ENCODE data around the gene TOMM22. TPM values are rescaled to one million over a fixed set of nuclear protein-coding genes. Genes with fewer than 3 reads are reported as not detected.

TOMM22 gene
- total RNA-seq, 4 donors from 2014 or later: 33.4 to 48.4 (median 40.0) TPM

DNA sequence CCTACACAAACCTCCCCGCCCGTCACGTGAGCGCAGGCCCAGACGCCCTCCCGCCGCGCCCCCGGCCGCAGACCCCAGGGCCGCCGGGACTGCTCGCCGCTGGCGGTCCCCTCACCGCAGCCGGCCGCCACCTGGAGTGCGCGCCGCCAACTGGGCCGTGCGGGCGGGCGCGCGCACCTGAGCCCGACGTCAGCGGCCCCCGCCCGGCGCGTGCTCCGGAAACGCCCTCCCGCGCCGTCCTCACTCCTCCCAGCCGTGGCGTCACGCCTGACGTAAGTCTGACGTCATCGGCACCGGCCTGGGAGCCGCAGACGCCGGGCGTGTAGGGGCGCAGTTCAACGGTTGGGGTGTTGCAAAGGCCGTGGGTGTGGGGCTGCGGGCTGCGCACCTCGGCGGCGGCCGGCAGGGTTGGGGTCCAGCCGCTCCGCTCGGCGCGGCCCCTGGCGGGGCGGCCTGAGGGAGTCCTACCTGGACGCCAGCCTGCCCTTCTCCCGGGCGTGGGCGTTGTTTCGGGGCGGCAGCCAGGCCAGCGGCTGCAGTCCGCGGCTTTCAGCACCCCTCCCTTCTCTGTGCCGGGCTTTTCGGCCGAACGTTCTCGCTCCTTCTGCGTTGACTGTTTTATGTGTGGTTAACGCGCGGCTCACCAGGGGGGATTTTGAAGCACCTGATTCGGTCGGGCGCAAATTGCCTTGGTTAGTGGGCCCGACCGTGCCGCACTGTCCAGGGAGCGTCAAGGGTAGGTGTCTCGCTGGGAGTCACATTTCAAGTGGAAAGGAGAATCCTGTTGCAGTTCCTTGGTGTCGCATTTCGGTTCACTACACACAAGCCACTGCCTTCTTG is 19.3 kb downstream of the TOMM22 start, which contains the start of gene JOSD1:
JOSD1 (minus strand) TSS at position 155 of the 840 bp plus-strand sequence. CDS start 956 bp downstream, outside the sequence.
- ATAC-seq (ENCODE audit: low FRiP score) (peak; percentile 56), DNase-seq (ENCODE audit: low spot score) (peak; percentile 95)
- TF ChIP-seq, protein P1, sequence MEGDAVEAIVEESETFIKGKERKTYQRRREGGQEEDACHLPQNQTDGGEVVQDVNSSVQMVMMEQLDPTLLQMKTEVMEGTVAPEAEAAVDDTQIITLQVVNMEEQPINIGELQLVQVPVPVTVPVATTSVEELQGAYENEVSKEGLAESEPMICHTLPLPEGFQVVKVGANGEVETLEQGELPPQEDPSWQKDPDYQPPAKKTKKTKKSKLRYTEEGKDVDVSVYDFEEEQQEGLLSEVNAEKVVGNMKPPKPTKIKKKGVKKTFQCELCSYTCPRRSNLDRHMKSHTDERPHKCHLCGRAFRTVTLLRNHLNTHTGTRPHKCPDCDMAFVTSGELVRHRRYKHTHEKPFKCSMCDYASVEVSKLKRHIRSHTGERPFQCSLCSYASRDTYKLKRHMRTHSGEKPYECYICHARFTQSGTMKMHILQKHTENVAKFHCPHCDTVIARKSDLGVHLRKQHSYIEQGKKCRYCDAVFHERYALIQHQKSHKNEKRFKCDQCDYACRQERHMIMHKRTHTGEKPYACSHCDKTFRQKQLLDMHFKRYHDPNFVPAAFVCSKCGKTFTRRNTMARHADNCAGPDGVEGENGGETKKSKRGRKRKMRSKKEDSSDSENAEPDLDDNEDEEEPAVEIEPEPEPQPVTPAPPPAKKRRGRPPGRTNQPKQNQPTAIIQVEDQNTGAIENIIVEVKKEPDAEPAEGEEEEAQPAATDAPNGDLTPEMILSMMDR (IDR thresholded peaks at IDR 0.05): no peak

DNA sequence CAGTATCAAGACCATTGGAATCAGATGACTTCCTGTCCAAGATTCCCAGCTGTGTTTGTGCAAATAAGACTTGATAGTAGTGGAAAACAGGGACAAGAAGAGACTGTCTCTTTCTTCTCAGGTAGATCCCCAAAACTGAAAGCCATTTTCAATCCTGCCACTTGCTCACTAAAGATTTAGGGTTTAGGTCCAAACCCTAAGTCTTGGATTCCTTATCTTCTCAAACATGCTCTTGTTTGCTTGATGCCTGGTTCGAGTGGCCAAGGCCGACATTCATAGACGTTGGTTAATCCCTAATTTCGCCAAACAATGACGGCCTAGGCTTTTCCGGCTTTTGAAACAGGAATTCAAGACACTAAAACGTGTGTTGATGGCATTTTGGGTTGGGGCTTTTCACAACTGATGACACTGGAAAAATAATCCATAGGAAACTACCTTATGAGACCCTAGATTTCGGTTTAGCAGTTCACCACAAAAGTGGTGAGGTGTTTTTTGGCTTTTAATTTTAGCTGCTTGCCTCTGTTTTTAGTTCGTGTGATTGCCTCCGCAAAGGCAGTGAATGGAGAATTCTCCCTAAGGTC is 23.0 kb downstream of the TOMM22 start:
- DNase-seq (ENCODE audit: low spot score) (no peak), ATAC-seq (ENCODE audit: low FRiP score) (no peak)
- TF ChIP-seq, protein P1 (IDR thresholded peaks at IDR 0.05): no peak

DNA sequence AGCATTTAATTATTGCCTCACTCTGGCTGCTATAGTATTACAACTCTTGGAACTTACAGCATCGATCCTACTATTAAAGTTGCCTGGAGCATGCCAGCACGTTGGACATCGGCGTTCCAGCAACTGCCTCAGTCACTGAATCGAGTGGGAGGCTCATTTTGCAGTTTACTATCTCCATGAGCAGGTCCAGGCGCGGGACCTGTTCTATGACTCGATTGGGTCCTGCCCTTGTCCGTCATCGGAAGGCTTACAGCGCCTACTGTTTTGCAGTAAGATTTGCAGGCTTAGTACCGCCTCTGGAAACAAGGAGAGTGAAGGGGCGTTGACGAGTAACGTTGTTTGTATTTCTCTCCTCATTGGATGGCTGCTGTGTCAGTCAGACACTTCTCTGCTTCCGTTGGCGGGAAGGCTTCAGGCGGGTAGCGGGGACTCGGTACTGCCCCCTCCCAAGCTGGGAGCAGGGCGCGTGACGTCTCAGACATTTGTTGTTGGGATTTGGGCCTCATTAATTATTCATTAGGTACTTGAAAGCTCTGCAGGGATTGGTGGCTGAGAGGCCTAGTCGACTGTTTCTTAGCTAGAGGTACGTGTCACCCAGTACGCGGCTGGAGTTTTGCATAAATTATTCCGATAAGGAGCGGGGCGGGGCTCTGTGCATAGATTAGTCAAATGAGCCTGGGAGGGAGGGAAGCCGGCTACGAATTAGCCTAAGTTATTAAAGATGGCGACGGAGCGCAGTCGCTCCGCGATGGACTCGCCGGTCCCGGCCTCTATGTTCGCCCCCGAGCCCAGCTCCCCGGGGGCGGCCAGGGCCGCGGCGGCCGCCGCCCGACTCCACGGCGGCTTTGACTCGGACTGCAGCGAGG is 23.7 kb downstream of the TOMM22 start, which contains the start of gene GTPBP1:
GTPBP1 (plus strand) TSS at position 710 of the 866 bp plus-strand sequence; CDS start at position 722, 12 bp downstream.
- ATAC-seq (ENCODE audit: low FRiP score): peak; percentile 90
- TF ChIP-seq, protein P1 (IDR thresholded peaks at IDR 0.05): no peak
- DNase-seq (ENCODE audit: low spot score): peak; percentile 96

DNA sequence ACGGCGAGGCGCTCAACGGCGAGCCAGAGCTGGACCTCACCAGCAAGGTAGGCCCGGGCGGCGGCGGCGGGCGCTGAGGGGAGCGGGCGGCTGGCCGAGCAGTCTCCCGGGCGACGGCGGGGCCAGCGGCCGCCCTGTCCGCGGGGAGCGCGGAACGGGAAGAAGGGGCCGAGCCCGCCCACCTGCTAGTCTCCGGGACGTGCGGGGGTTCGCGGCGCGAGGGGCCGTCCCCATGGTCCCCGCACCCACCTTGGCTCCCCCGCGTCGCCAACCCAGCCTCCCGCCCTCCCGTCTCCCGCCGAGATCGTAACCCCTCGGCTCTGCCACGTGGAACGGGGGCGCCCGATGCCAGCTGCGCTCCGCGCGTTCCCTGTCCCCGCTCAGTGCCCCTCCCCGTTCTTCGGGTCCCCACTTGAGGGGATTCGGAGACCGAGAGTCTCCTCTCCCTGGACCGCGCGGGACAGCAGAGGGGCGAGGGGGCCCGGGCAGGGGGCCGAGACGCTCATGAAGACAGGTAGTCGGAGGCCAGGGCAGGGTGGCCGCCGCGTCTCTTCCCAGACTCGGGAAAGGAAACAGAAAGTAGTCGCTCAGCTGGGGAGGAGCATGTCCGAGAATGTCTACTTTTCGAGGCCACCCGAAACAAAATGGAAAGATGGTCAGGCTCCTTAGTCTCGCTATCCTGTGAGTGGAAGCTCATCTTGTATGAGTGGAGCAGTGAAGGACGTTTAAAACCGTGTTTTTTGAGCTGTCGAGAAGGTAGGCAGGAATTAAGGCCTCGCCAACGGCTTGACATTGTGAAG is 24.5 kb downstream of the TOMM22 start:
- ATAC-seq (ENCODE audit: low FRiP score) (peak; percentile 0), DNase-seq (ENCODE audit: low spot score) (no peak)
- TF ChIP-seq, protein P1 (IDR thresholded peaks at IDR 0.05): no peak

DNA sequence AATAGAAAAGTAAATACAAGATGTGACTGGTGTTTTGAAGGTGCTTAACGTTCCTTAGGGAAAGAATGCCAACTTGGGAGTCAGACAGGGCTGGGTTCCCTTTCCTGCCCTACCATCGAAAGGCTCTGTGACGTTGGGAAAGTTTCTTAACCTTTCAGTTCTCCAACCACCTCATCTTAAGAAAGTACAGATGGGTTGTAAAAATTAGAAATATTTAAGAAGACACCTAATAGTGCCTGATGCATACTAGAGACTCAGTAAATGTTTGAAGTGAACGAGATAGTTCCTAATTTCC is 25.1 kb downstream of the TOMM22 start:
- DNase-seq (ENCODE audit: low spot score) (no peak), ATAC-seq (ENCODE audit: low FRiP score) (no peak)
- TF ChIP-seq, protein P1 (IDR thresholded peaks at IDR 0.05): no peak

DNA sequence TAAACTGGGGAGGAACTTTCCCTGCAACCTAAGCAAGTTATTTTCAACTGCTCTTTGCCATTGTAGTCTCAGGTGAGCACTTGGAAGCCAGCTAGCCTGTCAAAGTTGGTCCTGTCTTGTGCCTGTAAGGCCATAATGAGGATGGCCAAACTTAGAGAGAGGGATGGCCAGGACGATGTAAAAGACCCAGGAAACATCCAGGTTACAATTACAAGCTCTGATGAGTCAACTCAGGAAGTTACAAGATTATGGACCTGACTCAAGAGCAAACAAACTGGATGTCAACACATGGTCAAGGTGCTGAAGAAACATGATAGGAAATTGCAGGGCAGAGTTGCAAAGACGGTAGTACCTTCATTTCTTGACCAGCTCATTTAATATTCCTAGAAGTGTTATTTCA is 25.6 kb downstream of the TOMM22 start:
- TF ChIP-seq, protein P1 (IDR thresholded peaks at IDR 0.05): no peak
- no peak for DNase-seq (ENCODE audit: low spot score)
- ATAC-seq (ENCODE audit: low FRiP score): no peak
